ENCODE results near the gene ELMOD1. TPM values are rescaled to one million over a fixed set of nuclear protein-coding genes. Genes with fewer than 3 reads are reported as not detected.

ELMOD1 gene
- total RNA-seq, 1 donor from 2014 or later = not detected

DNA sequence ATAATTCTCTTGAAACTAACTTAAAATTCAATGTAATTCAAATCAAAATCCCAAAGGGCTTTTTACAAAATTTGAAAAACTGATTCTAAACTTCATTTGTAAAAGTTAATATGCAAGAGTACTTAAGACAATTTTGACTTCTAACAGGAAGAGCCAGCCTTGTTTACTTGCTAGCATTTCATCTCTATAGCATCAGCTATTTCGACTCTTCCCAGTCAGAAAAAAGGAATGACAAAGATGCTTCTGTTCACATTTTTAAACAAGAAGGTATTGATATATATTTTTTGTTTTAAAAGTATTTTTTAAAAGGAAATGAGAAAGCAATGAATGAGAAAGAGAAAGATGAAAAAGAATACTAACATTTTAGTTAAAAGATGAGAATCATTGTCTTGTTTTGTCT is 104.5 kb downstream of the ELMOD1 start:
- Mint-ChIP-seq H3K27me3 (peaks cover 26% of the 10 kb centered on the region), H3K27ac (no peak overlapping the region), H3K9me3 (peaks cover 3% of the 10 kb centered on the region), H3K4me3 (no peak overlapping the region), H3K4me1 (no peaks in the 10 kb centered on the region), H3K36me3 (ENCODE audit: low read depth) (no peaks in the 10 kb centered on the region)
- intact Hi-C loops (cut with micrococcal nuclease) = no loop called here
- ATAC-seq (ENCODE audit: low read depth) = no peak
- ChIA-PET CTCF (no interaction called here), POLR2A (no interaction called here)
- TF ChIP-seq, protein P1, sequence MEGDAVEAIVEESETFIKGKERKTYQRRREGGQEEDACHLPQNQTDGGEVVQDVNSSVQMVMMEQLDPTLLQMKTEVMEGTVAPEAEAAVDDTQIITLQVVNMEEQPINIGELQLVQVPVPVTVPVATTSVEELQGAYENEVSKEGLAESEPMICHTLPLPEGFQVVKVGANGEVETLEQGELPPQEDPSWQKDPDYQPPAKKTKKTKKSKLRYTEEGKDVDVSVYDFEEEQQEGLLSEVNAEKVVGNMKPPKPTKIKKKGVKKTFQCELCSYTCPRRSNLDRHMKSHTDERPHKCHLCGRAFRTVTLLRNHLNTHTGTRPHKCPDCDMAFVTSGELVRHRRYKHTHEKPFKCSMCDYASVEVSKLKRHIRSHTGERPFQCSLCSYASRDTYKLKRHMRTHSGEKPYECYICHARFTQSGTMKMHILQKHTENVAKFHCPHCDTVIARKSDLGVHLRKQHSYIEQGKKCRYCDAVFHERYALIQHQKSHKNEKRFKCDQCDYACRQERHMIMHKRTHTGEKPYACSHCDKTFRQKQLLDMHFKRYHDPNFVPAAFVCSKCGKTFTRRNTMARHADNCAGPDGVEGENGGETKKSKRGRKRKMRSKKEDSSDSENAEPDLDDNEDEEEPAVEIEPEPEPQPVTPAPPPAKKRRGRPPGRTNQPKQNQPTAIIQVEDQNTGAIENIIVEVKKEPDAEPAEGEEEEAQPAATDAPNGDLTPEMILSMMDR (IDR thresholded peaks at IDR 0.05) = no peak
- DNase-seq = no peak

GRCh38 chr11:107696140-107696539 is 105.2 kb downstream of the ELMOD1 start:
- ChIA-PET CTCF (no interaction called here), POLR2A (no interaction called here)
- Mint-ChIP-seq H3K4me3 (no peak overlapping the region), H3K27me3 (peaks cover 29% of the 10 kb centered on the region), H3K36me3 (ENCODE audit: low read depth) (no peaks in the 10 kb centered on the region), H3K9me3 (peaks cover 3% of the 10 kb centered on the region), H3K4me1 (no peaks in the 10 kb centered on the region), H3K27ac (no peak overlapping the region)
- intact Hi-C loops (cut with micrococcal nuclease) = no loop called here
- ATAC-seq (ENCODE audit: low read depth) (no peak), DNase-seq (no peak)
- TF ChIP-seq, protein P1 (IDR thresholded peaks at IDR 0.05) = no peak

- intact Hi-C loops (cut with micrococcal nuclease) = no loop called here
Observed at GRCh38 chr11:107697291-107697690, 106.3 kb downstream of the ELMOD1 start.

GRCh38 chr11:107699371-107700285 is 108.7 kb downstream of the ELMOD1 start:
- no peak for ATAC-seq (ENCODE audit: low read depth)
- no peak for DNase-seq
- POLR2A ChIA-PET = no interaction called here

More at GRCh38 chr11:107697291-107697690, 106.3 kb downstream of the ELMOD1 start:
- POLR2A ChIA-PET = no interaction called here
- DNase-seq (no peak), ATAC-seq (ENCODE audit: low read depth) (no peak)
- CTCF ChIA-PET = no interaction called here
- H3K36me3 Mint-ChIP-seq (ENCODE audit: low read depth) = no peaks in the 10 kb centered on the region
- H3K27me3 Mint-ChIP-seq = peaks cover 24% of the 10 kb centered on the region
- TF ChIP-seq, protein P1 (IDR thresholded peaks at IDR 0.05) = no peak
- no peaks in the 10 kb centered on the region for H3K4me1 Mint-ChIP-seq
- H3K4me3 Mint-ChIP-seq = no peak overlapping the region
- no peak overlapping the region for H3K27ac Mint-ChIP-seq
- peaks cover 2% of the 10 kb centered on the region for H3K9me3 Mint-ChIP-seq

DNA sequence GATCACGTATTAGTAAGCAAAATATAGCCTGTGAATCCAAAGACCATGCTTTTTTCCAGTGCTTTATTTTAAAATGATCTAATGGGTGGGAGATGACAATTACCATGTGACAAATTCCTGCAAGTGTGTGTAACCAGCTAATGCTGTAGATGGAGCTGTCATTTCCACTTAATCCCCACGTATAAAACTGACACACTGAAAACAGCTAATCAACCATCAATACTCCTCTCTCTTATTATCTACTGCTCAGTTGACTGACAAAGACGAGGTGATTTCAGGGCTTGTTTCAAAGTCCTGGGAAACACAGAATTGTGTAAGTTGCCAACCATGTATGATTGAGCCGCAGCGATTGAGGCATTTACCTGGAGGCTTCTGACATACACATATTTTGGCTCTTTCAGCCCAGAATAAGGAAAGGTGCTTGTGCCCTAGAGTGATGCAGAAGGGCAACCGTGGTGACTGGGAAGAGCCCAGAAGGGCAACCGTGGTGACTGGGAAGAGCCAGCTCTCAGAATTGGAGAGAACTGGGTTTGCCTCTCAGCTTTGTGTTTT is 111.2 kb downstream of the ELMOD1 start:
- POLR2A ChIA-PET = no interaction called here
- H3K27me3 Mint-ChIP-seq = peaks cover 18% of the 10 kb centered on the region
- DNase-seq (no peak), ATAC-seq (ENCODE audit: low read depth) (no peak)
- H3K4me1 Mint-ChIP-seq = no peaks in the 10 kb centered on the region
- TF ChIP-seq, protein P1 (IDR thresholded peaks at IDR 0.05) = no peak
- CTCF ChIA-PET = no interaction called here
- H3K27ac Mint-ChIP-seq = no peak overlapping the region
- H3K4me3 Mint-ChIP-seq = no peak overlapping the region
- intact Hi-C loops (cut with micrococcal nuclease) = no loop called here
- H3K36me3 Mint-ChIP-seq (ENCODE audit: low read depth) = no peaks in the 10 kb centered on the region
- H3K9me3 Mint-ChIP-seq = no peaks in the 10 kb centered on the region

More at GRCh38 chr11:107699371-107700285, 108.7 kb downstream of the ELMOD1 start:
- Mint-ChIP-seq H3K4me1 (no peaks in the 10 kb centered on the region), H3K4me3 (no peak overlapping the region), H3K36me3 (ENCODE audit: low read depth) (no peaks in the 10 kb centered on the region), H3K27ac (no peak overlapping the region), H3K9me3 (no peaks in the 10 kb centered on the region), H3K27me3 (peaks cover 23% of the 10 kb centered on the region)
- TF ChIP-seq, protein P1 (IDR thresholded peaks at IDR 0.05) = no peak
- intact Hi-C loops (cut with micrococcal nuclease) = no loop called here
- CTCF ChIA-PET = no interaction called here
